Measurements from ENCODE around the gene PEPD.

PEPD gene

DNA sequence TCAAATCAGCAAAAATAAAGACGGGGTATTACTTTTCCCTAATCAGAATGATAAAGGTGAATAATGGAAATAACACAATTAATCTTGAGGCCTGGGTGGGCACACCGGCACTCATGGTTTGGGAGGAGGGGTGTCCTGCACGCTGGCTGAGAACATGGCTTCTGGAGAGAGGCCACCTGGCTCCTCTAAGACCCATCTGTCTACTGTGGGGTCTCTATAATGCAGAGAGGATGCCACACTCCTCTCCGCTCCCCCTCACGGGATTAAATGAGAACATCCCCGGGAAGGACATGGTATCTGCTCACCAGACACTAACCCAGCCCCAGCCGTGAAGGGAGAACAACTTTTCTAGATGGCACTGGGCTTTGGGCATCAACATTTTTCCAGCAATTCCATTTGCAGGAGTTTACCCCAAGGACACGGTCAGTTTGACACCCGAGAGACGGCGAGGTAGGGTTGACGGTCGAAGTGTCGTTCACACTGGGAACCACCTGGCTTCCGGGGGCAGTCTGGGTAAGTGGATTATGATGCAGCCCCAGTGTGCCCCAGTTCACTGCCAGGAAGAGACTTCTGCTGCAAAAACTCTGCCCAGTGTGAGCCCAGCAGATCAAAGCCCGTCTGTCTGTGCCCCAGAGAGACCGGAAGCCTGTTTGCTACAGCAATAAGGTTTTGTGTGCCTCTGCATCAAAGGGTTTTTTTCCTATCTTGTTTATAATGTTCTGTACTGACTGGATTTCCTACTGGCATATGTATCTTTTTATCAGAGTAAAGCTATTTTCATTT is 91.5 kb downstream of the PEPD start:
- H2BK120ac ChIP-seq (ENCODE audit: low read depth, low read length), result no peak overlapping the region
- WGBS, result 78% methylated on average over 16 of the region's 17 CpGs

DNA sequence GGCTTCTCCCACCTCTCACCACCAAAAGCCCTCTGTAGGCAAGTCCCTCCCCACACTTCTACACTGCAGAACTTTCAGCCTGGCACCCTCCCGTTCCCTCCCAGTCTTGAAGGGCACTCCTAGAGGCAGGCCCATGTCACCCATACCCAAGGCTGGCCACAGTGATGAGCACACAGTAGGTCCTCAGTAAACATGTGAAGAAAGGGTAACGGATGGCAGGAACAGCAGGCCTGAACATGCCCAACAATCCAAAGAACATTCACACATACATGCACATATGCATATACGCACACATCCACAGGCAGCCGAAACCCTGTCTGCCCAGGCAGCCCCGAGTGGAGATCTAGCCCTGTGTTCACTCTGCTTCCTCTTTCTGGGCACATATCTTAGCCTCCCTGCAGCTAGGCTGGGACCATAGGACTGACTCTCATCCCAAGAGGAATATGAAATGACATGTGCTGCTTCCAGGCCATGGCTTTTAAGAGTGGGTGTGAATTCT is 92.9 kb downstream of the PEPD start:
- Histone ChIP-seq H3K79me1 (replicated peaks; ENCODE audit: low read length, poor library complexity, severe bottlenecking) (no peaks in the 10 kb centered on the region), H2BK12ac (ENCODE audit: low read length in 2 of 2) (no peak overlapping the region), H3K23ac (ENCODE audit: low read length in 2 of 2) (no peak overlapping the region), H2BK15ac (ENCODE audit: low read depth, poor library complexity, severe bottlenecking) (no peak overlapping the region), H3K4ac (ENCODE audit: low read depth in 1 of 2, low read length in 2 of 2) (no peak overlapping the region), H3K4me1 (ENCODE audit: control insufficient read depth, insufficient read depth, low read depth, low read length) (no peaks in the 10 kb centered on the region), H3K27me3 (ENCODE audit: control insufficient read depth in 1 of 2, insufficient read depth in 1 of 2, low read length in 2 of 2) (peaks cover 0 to 5% of the 10 kb centered on the region in 2 experiments), H3K9ac (ENCODE audit: low read length) (no peak overlapping the region), H3K27ac (ENCODE audit: low read length, poor library complexity, severe bottlenecking) (no peak overlapping the region), H3K36me3 (ENCODE audit: control insufficient read depth in 1 of 2, insufficient read depth in 2 of 2, low read depth in 1 of 2, low read length in 2 of 2) (peaks cover 0 to 8% of the 10 kb centered on the region in 2 experiments), H3K9me3 (ENCODE audit: control insufficient read depth, low read length) (no peaks in the 10 kb centered on the region), H4K8ac (ENCODE audit: low read length) (no peak overlapping the region), H2AFZ (ENCODE audit: low read depth, low read length) (no peak overlapping the region), H3K14ac (ENCODE audit: low read length in 2 of 2) (no peak overlapping the region), H4K91ac (ENCODE audit: low read length) (no peak overlapping the region), H3K4me3 (ENCODE audit: insufficient read depth in 1 of 2, low read depth in 1 of 2, low read length in 2 of 2) (no peak overlapping the region), H2BK5ac (ENCODE audit: low read depth, low read length, poor library complexity, severe bottlenecking) (no peak overlapping the region), H3K18ac (ENCODE audit: low read depth in 1 of 2, low read length in 2 of 2) (no peak overlapping the region), H2AK5ac (ENCODE audit: low read length, severe bottlenecking) (no peak overlapping the region), H3K4me2 (ENCODE audit: low read length, poor library complexity, severe bottlenecking) (no peak overlapping the region), H2BK120ac (ENCODE audit: low read depth, low read length) (no peak overlapping the region)
- WGBS, result 97% methylated on average over 5 of the region's 5 CpGs
- DNase-seq, result no peak

More for the DNA sequence above, 91.5 kb downstream of the PEPD start:
- Histone ChIP-seq H2BK5ac (ENCODE audit: low read depth, low read length, poor library complexity, severe bottlenecking) (no peak overlapping the region), H3K36me3 (ENCODE audit: control insufficient read depth in 1 of 2, insufficient read depth in 2 of 2, low read depth in 1 of 2, low read length in 2 of 2) (peaks cover 0 to 8% of the 10 kb centered on the region in 2 experiments), H3K18ac (ENCODE audit: low read depth in 1 of 2, low read length in 2 of 2) (no peak overlapping the region), H3K4me1 (ENCODE audit: control insufficient read depth, insufficient read depth, low read depth, low read length) (peaks cover 8% of the 10 kb centered on the region), H3K4me3 (ENCODE audit: insufficient read depth in 1 of 2, low read depth in 1 of 2, low read length in 2 of 2) (no peak overlapping the region), H3K79me1 (replicated peaks; ENCODE audit: low read length, poor library complexity, severe bottlenecking) (no peaks in the 10 kb centered on the region), H3K27me3 (ENCODE audit: control insufficient read depth in 1 of 2, insufficient read depth in 1 of 2, low read length in 2 of 2) (peaks cover 0 to 5% of the 10 kb centered on the region in 2 experiments), H2AFZ (ENCODE audit: low read depth, low read length) (no peak overlapping the region), H3K14ac (ENCODE audit: low read length in 2 of 2) (no peak overlapping the region), H3K9me3 (ENCODE audit: control insufficient read depth, low read length) (no peaks in the 10 kb centered on the region), H3K27ac (ENCODE audit: low read length, poor library complexity, severe bottlenecking) (no peak overlapping the region), H4K91ac (ENCODE audit: low read length) (no peak overlapping the region), H3K23ac (ENCODE audit: low read length in 2 of 2) (no peak overlapping the region), H2AK5ac (ENCODE audit: low read length, severe bottlenecking) (no peak overlapping the region), H3K4ac (ENCODE audit: low read depth in 1 of 2, low read length in 2 of 2) (no peak overlapping the region), H2BK12ac (ENCODE audit: low read length in 2 of 2) (no peak overlapping the region), H2BK15ac (ENCODE audit: low read depth, poor library complexity, severe bottlenecking) (no peak overlapping the region), H3K9ac (ENCODE audit: low read length) (no peak overlapping the region), H3K4me2 (ENCODE audit: low read length, poor library complexity, severe bottlenecking) (no peak overlapping the region), H4K8ac (ENCODE audit: low read length) (no peak overlapping the region)
- DNase-seq, result no peak

DNA sequence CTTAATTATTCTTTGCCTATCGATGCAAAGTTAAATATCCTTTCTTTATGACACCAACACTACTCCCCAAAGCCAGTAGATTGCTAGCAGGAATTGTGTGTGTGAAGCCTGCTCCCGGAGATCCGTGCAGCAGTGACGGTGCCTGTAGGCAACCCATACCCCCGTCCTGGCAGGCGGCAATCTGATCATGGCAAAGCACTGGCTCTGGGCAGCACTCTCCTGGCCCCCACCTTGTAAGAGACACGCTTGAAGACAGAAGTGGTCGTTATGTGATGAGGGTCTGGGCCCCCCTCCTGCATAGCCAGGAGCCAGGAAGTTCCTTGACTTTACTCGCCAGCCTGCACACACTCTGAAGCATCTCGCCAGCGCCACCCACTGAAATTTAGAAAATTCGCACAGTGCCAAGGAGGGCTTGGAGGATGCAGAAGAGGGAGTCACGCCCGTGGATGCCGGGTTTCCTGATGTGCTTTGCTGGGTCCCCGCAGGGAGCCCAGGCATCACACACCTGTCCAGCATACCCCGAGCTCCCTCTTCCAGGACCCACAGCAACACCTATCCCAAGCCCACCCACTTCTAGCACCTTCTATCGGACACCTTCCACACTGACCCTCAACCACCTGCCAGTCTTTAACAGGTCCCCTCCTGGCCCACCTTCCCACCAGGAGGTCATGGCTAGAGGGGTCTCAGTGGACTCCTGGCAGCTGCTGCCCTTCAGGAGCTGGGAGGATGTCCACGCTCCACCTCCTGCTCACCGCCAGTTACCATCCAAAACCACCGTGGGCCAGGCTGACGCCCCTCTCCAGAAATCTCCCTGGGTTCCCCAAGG is 93.6 kb downstream of the PEPD start:
- Histone ChIP-seq H3K27ac (ENCODE audit: low read length, poor library complexity, severe bottlenecking) (no peak overlapping the region), H3K14ac (ENCODE audit: low read length in 2 of 2) (no peak overlapping the region), H2BK15ac (ENCODE audit: low read depth, poor library complexity, severe bottlenecking) (no peak overlapping the region), H2BK120ac (ENCODE audit: low read depth, low read length) (no peak overlapping the region), H4K91ac (ENCODE audit: low read length) (no peak overlapping the region), H2AFZ (ENCODE audit: low read depth, low read length) (no peak overlapping the region), H3K36me3 (ENCODE audit: control insufficient read depth in 1 of 2, insufficient read depth in 2 of 2, low read depth in 1 of 2, low read length in 2 of 2) (peaks cover 0 to 8% of the 10 kb centered on the region in 2 experiments), H3K4me2 (ENCODE audit: low read length, poor library complexity, severe bottlenecking) (no peak overlapping the region), H3K4me3 (ENCODE audit: insufficient read depth in 1 of 2, low read depth in 1 of 2, low read length in 2 of 2) (no peak overlapping the region), H3K79me1 (replicated peaks; ENCODE audit: low read length, poor library complexity, severe bottlenecking) (no peaks in the 10 kb centered on the region), H3K9ac (ENCODE audit: low read length) (no peak overlapping the region), H3K9me3 (ENCODE audit: control insufficient read depth, low read length) (no peaks in the 10 kb centered on the region), H3K27me3 (ENCODE audit: control insufficient read depth in 1 of 2, insufficient read depth in 1 of 2, low read length in 2 of 2) (peaks cover 0 to 5% of the 10 kb centered on the region in 2 experiments), H4K8ac (ENCODE audit: low read length) (no peak overlapping the region), H3K4me1 (ENCODE audit: control insufficient read depth, insufficient read depth, low read depth, low read length) (no peaks in the 10 kb centered on the region), H3K23ac (ENCODE audit: low read length in 2 of 2) (no peak overlapping the region), H3K18ac (ENCODE audit: low read depth in 1 of 2, low read length in 2 of 2) (no peak overlapping the region), H3K4ac (ENCODE audit: low read depth in 1 of 2, low read length in 2 of 2) (no peak overlapping the region), H2AK5ac (ENCODE audit: low read length, severe bottlenecking) (no peak overlapping the region), H2BK5ac (ENCODE audit: low read depth, low read length, poor library complexity, severe bottlenecking) (no peak overlapping the region), H2BK12ac (ENCODE audit: low read length in 2 of 2) (no peak overlapping the region)
- DNase-seq, result no peak
- WGBS, result 89% methylated on average over 22 of the region's 22 CpGs

Measured in mesenchymal stem cell (in vitro differentiated cells and primary cell).